HepG2 (cell line): ENCODE results near the gene NAV1. TPM values are rescaled to one million over a fixed set of nuclear protein-coding genes. Genes with fewer than 3 reads are reported as not detected.

ENCODE experiments used
- ATAC-seq: fragments of 200-7000 bp; cut with Tn5 transposase; 3 replicates; pipeline ENCODE4 v1.9.1; 2020; ENCODE audit warnings: mild to moderate bottlenecking, moderate library complexity
- BruUV-seq: library from RNA; stranded (reverse); fragments of 400-500 nt; replicated peaks from 2 replicates; lab custom pipeline; 2021; lab: Mats Ljungman, UMichigan
- CTCF ChIA-PET: fragments of 300-600 bp; formaldehyde crosslinking; extraction: SDS; loops from one replicate; lab custom pipeline; 2021; ENCODE audit warnings: low total read pairs, inconsistent platforms, low intra/inter-chr PET ratio; lab: Yijun Ruan, JAX
- POLR2A ChIA-PET: fragments of 350-600 bp; sonication (Branson Sonifier 250); formaldehyde crosslinking; loops from one replicate; lab custom pipeline; 2020; ENCODE audit warnings: antibody characterized with exemption, inconsistent platforms; lab: Yijun Ruan, JAX
- DNase-seq: peaks from one replicate; pipeline ENCODE4 v3.0.0-alpha.2; 2015; ENCODE audit warnings: low spot score
- FAIRE-seq: peaks from 3 replicates; lab custom pipeline; 2011; peaks lifted over from hg19 to GRCh38; lab: Jason Lieb, UNC
- H2AFZ ChIP-seq: one replicate; pipeline ENCODE4 v1.6.1; 2011; ENCODE audit warnings: low read length, inconsistent platforms
- H3K27ac ChIP-seq: fragments of 300-600 bp; 3 replicates; pipeline ENCODE4 v1.8.0; 2011; ENCODE audit warnings: mixed run types, mild to moderate bottlenecking, mixed read lengths, low read length, inconsistent platforms; ENCODE audit not compliant: insufficient read depth; ENCODE audit errors: extremely low read length
- H3K27me3 ChIP-seq, 2 experiments: fragments of 200-600 bp in 1 of 2; 2 replicates in 1 of 2; 3 replicates in 1 of 2; pipeline versions ENCODE4 v1.6.0 to v1.8.0; 2011; ENCODE audit warnings: low read length in 2 of 2, mild to moderate bottlenecking in 2 of 2, moderate library complexity in 2 of 2, inconsistent platforms in 1 of 2; ENCODE audit not compliant: insufficient read depth in 2 of 2, control insufficient read depth in 1 of 2
- H3K36me3 ChIP-seq, 2 experiments: fragments of 200-600 bp in 1 of 2; replicated peaks in 1 of 2; 2 replicates in 1 of 2; 3 replicates in 1 of 2; pipeline versions ENCODE4 v1.5.1 to v1.8.0; 2011; ENCODE audit warnings: low read length in 2 of 2, inconsistent platforms in 1 of 2; ENCODE audit not compliant: insufficient read depth in 2 of 2, control insufficient read depth in 1 of 2
- H3K4me1 ChIP-seq: 2 replicates; pipeline ENCODE4 v1.5.1; 2012; ENCODE audit warnings: low read length, inconsistent platforms; ENCODE audit not compliant: insufficient read depth
- H3K4me2 ChIP-seq: 2 replicates; pipeline ENCODE4 v1.6.0; 2011; ENCODE audit warnings: low read depth, low read length, inconsistent platforms
- H3K4me3 ChIP-seq, 3 experiments: fragments of 200-600 bp in 1 of 3; sonication (generic), shearing (Covaris generic) in 1 of 3; replicated peaks in 1 of 3; 2 replicates each; pipeline ENCODE4 v1.5.1; 2011 to 2016; ENCODE audit warnings: low read length in 3 of 3, inconsistent platforms in 2 of 3, low read depth in 2 of 3, mild to moderate bottlenecking in 2 of 3, control low read depth in 1 of 3, mixed read lengths in 1 of 3; ENCODE audit not compliant: insufficient read depth in 1 of 3
- H3K79me2 ChIP-seq: one replicate; pipeline ENCODE4 v1.6.1; 2011; ENCODE audit warnings: low read length, inconsistent platforms; ENCODE audit not compliant: insufficient read depth
- H3K9ac ChIP-seq: 2 replicates; pipeline ENCODE4 v1.6.0; 2011; ENCODE audit warnings: mild to moderate bottlenecking, low read depth, low read length, inconsistent platforms; ENCODE audit not compliant: insufficient read depth
- H3K9me3 ChIP-seq: 2 replicates; pipeline ENCODE4 v1.5.1; 2012; ENCODE audit warnings: mild to moderate bottlenecking, low read length
- H4K20me1 ChIP-seq: 2 replicates; pipeline ENCODE4 v1.6.0; 2011; ENCODE audit warnings: inconsistent platforms, mild to moderate bottlenecking, low read length, moderate library complexity; ENCODE audit not compliant: insufficient read depth
- FOXP4 ChIP-seq: sonication (generic); formaldehyde crosslinking; IDR thresholded peaks from 2 replicates; pipeline ENCODE4 v1.4.0; 2020; ENCODE audit warnings: missing genetic modification reagents
- GABPB1 ChIP-seq: IDR thresholded peaks from 2 replicates; pipeline ENCODE4 v1.6.1; 2016; ENCODE audit warnings: mild to moderate bottlenecking, missing genetic modification reagents, moderate library complexity, missing compliant biosample characterization
- GMEB2 ChIP-seq: IDR thresholded peaks from 2 replicates; pipeline ENCODE4 v1.6.1; 2016; ENCODE audit warnings: missing biosample characterization, missing genetic modification reagents, low read depth
- SP5 ChIP-seq: IDR thresholded peaks from 2 replicates; pipeline ENCODE4 v1.6.1; 2016; ENCODE audit warnings: low read depth, borderline replicate concordance
- ZNF160 ChIP-seq: sonication (generic); formaldehyde crosslinking; IDR thresholded peaks from 2 replicates; pipeline ENCODE4 v1.8.0; 2022; ENCODE audit warnings: mild to moderate bottlenecking, inconsistent platforms, missing genetic modification reagents
- ZNF350 ChIP-seq: sonication (generic); formaldehyde crosslinking; IDR thresholded peaks from 2 replicates; pipeline ENCODE4 v1.4.0; 2020; ENCODE audit warnings: mild to moderate bottlenecking, low read depth, missing genetic modification reagents, borderline replicate concordance
- ZNF720 ChIP-seq: sonication (generic); formaldehyde crosslinking; IDR thresholded peaks from 2 replicates; pipeline ENCODE4 v1.4.0; 2020; ENCODE audit warnings: missing genetic modification reagents
- WGBS: methylation state at CpG from one replicate; pipeline ENCODE4 v1.1.6; 2017; ENCODE audit warnings: low lambda C conversion rate; 5-methylcytosine and 5-hydroxymethylcytosine counted together
- in situ Hi-C: cut with HindIII; loops from 2 replicates; pipeline ENCODE4 v1.10.0; 2017; ENCODE audit warnings: low pct_unique_long_range_greater_than_20kb; ENCODE audit not compliant: extremely low pct_ligation_motif_present
- intact Hi-C: fragments of 100-400 bp; cut with micrococcal nuclease; formaldehyde crosslinking; loops from one replicate; pipeline ENCODE4 v1.10.0; 2022; ENCODE audit not compliant: unreplicated experiment
- polyA plus RNA-seq, 8 experiments: library from polyadenylated mRNA; depleted of rRNA in 3 of 8; stranded (reverse) in 7 of 8; unstranded in 1 of 8; fragments of >200 nt; fragmentation: Illumina TruSeq in 4 of 8; extraction: Trizol in 4 of 8; gene quantifications; 2 replicates each; pipeline versions ENCODE4 v1.2.1 to v1.2.3, GENCODE V29; 2011 to 2016; ENCODE audit warnings: low read depth in 4 of 8, missing spikeins in 1 of 8, mixed read lengths in 1 of 8; ENCODE audit not compliant: insufficient read depth in 1 of 8
- total RNA-seq, 5 experiments: library from RNA; depleted of rRNA; stranded (reverse); fragments of >200 nt; fragmentation: Illumina TruSeq; extraction: Trizol; gene quantifications; 2 replicates each; pipeline ENCODE4 v1.2.3, GENCODE V29; 2016; ENCODE audit warnings: low read depth in 1 of 5
- TF ChIP-seq, protein P1 (sequence below): sonication (generic); formaldehyde crosslinking; IDR thresholded peaks from 2 replicates; pipeline ENCODE4 v1.4.0; 2020; ENCODE audit warnings: mild to moderate bottlenecking, missing genetic modification reagents
- TF ChIP-seq, protein P2 (sequence below): sonication (generic); formaldehyde crosslinking; IDR thresholded peaks from 2 replicates; pipeline ENCODE4 v1.8.0; 2022; ENCODE audit warnings: mild to moderate bottlenecking, missing genetic modification reagents, borderline replicate concordance
- TF ChIP-seq, protein P3 (sequence below): sonication (generic); formaldehyde crosslinking; IDR thresholded peaks from 2 replicates; pipeline ENCODE4 v1.5.0; 2020; ENCODE audit warnings: mild to moderate bottlenecking, missing genetic modification reagents, borderline replicate concordance

The NAV1 gene
- total and polyA plus RNA-seq, 2 of the 13 experiments (the other 11 are each of a cell fraction or from before 2014, with no cell fraction given) = not detected

DNA sequence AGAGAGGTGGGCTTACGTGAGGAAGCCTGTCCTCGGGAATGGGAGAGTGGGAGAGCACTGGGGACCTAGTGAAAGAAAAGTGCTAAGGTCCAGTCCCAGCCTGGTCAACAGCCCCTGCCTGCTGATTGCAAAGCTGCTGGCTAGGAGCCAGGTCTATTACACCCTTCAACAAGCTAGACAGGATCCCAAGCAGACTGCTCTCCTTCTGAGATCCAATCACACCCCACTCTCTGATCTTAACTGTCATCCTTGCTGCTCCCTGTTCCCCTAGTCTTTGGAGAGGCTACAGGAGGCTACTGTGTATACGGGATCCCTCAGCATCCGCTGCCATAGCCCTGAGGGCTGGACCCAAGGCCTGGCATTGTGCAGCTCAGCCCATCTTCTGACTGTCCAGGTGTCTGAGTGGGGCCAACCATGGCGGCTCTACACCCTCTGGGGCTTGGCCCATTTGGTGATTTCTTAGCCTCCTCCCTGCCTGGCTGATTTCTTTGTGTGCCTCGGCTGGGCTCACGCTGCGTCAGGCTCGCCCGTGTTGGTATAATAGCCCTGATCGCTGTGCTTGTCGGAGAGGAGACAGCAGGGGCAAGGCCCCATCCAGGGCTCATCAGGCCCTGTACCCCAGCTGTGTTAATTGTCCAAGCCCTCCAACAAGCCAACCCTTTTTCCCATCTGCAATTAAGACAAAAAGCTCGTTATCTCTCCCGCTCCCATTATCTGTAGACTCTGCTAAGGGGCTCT, 43.9 kb downstream of the NAV1 start:
- ATAC-seq (peak; percentile 73), DNase-seq (no peak), FAIRE-seq (no peak)
- H3K27me3 ChIP-seq = peaks cover 0 to 2% of the 10 kb centered on the region in 2 experiments; a peak in 2 of 5 replicates
- H3K9ac ChIP-seq = no peak overlapping the region
- WGBS = 36% methylated on average over 6 of the region's 14 CpGs
- no peak overlapping the region for H3K27ac ChIP-seq
- no peak overlapping the region for H3K4me3 ChIP-seq
- POLR2A ChIA-PET = interaction anchor here (0.6 kb wide), 1 partner anchor 17 kb away, joined by 3 read pairs; no protein-coding TSS in a partner anchor
- H3K4me1 ChIP-seq = no peaks in the 10 kb centered on the region; the same call in 1 of the 2 replicates
- in situ Hi-C loops = no loop called here
- BruUV-seq = no TSS peak
- H4K20me1 ChIP-seq = no peaks in the 10 kb centered on the region
- no peaks in the 10 kb centered on the region for H3K9me3 ChIP-seq
- intact Hi-C loops = no loop called here
- H2AFZ ChIP-seq = no peak overlapping the region
- no peak overlapping the region for H3K4me2 ChIP-seq
- H3K36me3 ChIP-seq = no peaks in the 10 kb centered on the region
- H3K79me2 ChIP-seq = no peaks in the 10 kb centered on the region
- CTCF ChIA-PET = no interaction called here
- TF ChIP-seq ZNF720 (no peak), FOXP4 (CRISPR knock-in tag) (no peak), GABPB1 (CRISPR knock-in tag) (no peak), ZNF160 (CRISPR knock-in tag) (no peak), GMEB2 (no peak), ZNF350 (CRISPR knock-in tag) (no peak), SP5 (no peak)
- TF ChIP-seq, protein P1, sequence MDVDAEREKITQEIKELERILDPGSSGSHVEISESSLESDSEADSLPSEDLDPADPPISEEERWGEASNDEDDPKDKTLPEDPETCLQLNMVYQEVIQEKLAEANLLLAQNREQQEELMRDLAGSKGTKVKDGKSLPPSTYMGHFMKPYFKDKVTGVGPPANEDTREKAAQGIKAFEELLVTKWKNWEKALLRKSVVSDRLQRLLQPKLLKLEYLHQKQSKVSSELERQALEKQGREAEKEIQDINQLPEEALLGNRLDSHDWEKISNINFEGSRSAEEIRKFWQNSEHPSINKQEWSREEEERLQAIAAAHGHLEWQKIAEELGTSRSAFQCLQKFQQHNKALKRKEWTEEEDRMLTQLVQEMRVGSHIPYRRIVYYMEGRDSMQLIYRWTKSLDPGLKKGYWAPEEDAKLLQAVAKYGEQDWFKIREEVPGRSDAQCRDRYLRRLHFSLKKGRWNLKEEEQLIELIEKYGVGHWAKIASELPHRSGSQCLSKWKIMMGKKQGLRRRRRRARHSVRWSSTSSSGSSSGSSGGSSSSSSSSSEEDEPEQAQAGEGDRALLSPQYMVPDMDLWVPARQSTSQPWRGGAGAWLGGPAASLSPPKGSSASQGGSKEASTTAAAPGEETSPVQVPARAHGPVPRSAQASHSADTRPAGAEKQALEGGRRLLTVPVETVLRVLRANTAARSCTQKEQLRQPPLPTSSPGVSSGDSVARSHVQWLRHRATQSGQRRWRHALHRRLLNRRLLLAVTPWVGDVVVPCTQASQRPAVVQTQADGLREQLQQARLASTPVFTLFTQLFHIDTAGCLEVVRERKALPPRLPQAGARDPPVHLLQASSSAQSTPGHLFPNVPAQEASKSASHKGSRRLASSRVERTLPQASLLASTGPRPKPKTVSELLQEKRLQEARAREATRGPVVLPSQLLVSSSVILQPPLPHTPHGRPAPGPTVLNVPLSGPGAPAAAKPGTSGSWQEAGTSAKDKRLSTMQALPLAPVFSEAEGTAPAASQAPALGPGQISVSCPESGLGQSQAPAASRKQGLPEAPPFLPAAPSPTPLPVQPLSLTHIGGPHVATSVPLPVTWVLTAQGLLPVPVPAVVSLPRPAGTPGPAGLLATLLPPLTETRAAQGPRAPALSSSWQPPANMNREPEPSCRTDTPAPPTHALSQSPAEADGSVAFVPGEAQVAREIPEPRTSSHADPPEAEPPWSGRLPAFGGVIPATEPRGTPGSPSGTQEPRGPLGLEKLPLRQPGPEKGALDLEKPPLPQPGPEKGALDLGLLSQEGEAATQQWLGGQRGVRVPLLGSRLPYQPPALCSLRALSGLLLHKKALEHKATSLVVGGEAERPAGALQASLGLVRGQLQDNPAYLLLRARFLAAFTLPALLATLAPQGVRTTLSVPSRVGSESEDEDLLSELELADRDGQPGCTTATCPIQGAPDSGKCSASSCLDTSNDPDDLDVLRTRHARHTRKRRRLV (CRISPR knock-in tag) = no peak
- TF ChIP-seq, protein P2, sequence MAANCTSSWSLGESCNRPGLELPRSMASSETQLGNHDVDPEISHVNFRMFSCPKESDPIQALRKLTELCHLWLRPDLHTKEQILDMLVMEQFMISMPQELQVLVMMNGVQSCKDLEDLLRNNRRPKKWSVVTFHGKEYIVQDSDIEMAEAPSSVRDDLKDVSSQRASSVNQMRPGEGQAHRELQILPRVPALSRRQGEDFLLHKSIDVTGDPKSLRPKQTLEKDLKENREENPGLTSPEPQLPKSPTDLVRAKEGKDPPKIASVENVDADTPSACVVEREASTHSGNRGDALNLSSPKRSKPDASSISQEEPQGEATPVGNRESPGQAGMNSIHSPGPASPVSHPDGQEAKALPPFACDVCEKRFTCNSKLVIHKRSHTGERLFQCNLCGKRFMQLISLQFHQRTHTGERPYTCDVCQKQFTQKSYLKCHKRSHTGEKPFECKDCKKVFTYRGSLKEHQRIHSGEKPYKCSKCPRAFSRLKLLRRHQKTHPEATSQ (CRISPR knock-in tag) = no peak
- TF ChIP-seq, protein P3, sequence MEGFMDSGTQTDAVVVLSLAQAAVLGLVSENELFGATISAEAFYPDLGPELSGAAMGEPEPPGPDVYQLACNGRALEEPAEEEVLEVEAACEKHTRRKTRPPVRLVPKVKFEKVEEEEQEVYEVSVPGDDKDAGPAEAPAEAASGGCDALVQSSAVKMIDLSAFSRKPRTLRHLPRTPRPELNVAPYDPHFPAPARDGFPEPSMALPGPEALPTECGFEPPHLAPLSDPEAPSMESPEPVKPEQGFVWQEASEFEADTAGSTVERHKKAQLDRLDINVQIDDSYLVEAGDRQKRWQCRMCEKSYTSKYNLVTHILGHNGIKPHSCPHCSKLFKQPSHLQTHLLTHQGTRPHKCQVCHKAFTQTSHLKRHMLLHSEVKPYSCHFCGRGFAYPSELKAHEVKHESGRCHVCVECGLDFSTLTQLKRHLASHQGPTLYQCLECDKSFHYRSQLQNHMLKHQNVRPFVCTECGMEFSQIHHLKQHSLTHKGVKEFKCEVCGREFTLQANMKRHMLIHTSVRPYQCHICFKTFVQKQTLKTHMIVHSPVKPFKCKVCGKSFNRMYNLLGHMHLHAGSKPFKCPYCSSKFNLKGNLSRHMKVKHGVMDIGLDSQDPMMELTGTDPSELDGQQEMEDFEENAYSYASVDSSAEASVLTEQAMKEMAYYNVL = no peak
